ENCODE measurements around the gene NEK6.

NEK6 gene

DNA sequence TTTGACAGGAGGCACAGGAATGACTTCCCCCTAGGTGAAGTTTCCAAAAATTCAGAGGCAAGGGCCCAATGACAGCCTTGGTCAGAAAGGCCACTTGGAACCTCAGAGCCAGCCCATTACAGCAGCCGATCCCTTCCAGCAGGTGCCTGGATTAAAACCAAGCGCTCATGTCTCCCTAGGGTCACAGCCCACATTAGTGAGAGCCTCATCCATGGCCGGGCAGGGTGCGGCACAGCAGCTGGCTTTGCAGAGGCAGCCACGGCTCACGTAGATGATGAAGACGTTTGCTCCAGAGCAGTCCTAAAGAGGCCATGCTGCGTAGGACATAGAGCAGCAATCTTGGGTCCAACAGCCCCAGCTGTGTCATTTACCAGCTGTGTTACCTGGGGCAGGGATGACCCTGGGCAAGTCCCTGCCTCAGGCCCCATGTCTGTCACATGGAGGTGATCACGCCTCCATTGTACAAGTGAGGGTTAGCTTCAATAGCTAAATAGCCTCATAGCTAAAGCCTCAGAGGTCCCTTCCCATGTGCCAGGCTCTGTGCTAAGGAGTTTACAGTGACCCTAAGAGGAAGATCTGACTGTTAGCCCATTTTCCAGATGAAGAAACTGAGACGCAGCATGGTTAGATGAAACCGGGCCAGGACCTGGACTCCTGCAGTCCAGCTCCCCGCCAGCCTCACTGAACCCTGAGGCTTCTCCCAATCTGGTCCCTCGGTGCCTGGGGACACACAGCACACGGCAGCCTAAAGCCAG, 39.2 kb downstream of the NEK6 start:
- no peak for DNase-seq (ENCODE audit: low read depth)

DNA sequence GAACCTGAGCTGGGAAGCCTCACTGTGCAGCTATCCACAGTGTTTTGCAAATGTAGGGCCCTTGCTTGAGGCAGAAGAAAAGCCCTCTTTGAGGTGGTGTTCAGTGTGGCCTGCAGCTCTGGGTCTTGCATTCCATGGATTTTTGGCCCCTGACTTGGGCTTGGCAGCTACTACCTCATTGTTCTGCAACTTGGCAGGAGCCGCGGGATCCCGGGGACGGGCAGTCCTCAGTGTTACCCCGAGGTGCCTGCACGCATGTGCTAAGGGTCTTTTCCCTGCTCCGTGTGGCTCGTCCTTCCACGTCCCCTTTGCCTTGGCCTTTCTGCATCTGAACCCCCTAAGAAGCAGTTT, 39.8 kb downstream of the NEK6 start:
- peak; percentile 97 for DNase-seq (ENCODE audit: low read depth)

DNA sequence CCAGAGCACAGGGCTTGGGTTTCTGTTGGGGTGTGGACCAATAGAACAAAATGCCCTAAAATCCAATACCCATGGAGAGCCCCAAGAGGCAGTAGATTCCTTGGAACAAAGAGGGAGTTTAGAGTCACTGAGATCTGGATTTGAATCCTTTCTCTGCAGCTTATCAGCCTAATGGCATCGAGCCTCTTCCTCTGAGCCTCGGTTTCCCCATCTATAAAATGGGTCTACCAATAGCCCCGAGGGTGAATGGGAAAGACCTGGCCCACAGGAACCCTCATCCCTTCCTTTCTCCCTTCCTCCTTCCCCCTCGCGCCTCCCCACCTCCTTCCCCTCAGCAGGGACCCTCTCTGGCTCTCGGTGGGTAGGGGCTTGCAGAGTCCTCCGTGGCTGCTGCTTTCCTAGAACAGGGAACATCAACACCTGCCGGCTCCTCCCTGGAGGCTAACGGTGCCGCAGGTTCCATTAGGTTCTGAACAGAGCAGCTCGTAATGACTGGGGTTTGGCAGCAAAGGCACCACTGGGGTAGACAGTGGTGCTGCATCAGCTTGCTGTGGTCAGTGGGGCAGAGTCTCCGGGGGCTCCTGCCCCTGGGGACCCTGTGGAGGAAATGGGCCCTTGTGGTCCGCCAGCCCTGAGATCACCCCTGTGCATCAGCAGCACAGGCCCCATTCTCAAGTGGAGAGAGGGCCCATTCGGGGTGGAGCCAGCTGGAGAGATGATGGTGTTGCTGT, 40.3 kb downstream of the NEK6 start:
- no peak for DNase-seq (ENCODE audit: low read depth)

DNA sequence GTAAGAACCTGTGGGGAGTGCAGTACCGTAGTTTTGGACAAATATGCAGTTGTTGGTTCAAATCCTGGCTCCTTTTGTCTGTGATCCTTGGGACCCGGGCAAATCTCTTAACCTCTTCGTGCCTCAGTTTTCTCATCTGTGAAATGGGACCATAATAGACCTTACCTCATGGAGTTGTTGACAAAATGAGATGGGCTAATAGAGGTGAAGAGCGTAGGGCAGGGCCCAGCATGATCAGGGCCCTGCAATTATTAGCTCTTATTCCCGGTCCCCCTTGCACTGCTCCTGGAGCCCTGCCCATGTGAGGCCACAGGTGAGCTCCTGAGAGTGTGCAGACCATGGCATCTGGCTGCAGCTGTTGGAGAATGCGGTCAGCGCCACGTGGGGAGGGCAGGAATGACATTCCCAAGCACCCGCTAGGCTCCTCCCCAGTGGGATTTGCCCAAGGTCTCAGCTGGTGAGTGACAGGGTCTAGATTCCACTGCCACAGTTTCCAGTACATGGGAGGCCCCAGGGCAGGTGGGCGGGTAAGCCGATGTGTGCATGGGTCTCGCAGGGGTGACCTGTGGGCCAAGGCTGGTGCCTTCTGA, 41.0 kb downstream of the NEK6 start:
- no peak for DNase-seq (ENCODE audit: low read depth)

DNA sequence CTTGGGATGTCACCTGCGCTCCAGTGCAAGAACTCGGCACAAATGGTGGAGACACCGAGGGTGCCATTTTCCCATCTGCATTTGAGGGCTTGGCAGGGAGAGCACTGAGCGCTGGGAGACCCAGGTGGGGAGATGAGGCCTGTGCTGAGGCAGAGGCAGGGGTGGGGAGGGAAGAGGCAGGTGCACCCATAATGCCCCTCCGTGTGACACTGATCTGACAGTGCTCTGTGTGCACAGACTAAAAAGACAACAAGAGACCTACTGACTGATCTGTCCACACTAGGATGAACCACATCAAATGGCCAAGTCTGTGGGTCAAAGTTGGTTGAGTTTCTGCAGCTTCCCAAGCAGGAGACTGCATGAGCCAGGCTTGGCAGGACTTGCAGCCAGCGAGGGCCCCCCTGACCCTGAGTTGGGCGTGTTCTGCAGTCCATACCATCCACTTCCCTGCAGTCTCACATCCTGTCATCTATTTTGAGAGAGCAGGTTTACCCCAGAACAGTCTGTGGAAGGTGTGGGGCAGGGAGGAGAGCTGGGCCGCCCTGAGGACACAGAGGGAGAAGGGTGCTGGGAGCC, 41.9 kb downstream of the NEK6 start:
- DNase-seq (ENCODE audit: low read depth) = no peak

DNA sequence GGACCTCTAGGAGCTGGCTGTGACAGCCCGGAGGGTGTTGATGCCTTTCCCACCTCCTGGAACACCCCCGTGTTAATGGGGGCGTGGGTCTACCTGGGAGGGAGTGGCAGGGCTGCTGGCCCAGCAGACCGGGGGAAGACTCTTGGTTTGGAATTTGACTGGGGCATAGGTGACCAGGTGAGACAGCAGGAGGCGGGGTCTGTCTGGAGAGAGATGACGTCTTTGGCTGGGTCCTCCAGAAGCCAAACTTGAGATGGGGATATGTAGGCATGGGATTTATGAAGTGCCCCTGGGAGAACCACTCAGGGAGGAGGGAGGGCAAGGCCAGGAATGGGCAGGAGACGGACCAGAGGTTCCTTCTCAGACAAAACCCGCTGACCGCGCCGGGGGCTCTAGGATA, 42.6 kb downstream of the NEK6 start:
- no peak for DNase-seq (ENCODE audit: low read depth)

DNA sequence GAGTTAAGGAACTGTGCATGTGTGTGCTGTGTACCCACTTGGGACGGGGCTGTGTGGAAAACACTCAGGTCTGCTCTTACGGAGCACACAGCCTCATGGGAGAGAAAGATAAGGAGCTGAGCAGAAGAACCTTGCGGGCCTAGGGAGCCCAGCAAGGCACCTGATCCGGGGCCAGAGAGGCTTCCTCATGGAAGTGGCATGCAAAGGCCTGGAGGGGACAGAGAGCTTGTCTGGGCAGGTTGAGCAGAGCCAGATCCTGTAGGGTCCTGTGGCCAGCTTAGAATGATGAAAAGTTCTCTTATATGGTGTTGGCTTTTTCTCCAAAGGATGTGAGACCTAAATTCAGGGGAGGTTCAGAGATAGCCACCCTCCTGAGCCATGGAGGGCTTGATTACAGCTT, 45.2 kb downstream of the NEK6 start:
- no peak for DNase-seq (ENCODE audit: low read depth)

DNA sequence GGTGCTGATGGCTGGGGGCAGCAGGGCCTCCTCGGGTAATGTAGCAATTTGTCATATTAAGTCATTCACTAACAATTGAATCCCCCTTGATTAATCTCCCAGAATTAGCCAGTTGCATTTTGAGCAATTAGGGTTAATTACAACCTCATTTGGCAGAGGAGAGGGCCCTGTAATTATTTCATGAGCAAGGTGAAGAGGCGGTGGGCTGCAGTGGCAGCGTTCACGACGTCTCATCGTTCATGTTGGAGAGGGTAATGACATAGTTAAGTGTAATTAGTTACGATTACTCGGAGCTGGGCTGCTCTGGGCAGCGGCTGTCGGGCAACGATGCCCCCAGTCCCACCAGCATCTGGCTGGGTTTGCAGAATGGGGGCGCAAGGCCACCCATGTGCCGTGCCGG, 46.0 kb downstream of the NEK6 start:
- DNase-seq (ENCODE audit: low read depth) = no peak

DNA sequence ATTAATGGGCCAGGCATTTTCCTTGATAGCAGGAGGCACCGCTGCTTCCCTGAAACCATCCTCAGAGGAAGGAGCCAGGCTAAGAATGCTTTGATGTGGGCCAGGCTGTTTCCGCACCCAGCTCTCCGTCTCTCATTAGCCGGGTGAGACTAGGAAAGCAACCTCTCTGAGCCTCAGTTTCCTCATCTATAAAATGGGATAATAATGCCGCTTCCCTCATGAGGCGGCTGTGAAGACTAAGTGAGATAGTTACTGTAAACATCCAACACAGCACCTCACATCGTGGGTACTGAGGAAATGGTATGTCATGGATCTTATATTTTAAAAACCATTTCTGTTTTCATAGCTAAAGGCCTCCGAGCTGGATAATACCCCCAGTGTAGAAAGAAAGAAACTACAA, 46.5 kb downstream of the NEK6 start:
- no peak for DNase-seq (ENCODE audit: low read depth)

DNA sequence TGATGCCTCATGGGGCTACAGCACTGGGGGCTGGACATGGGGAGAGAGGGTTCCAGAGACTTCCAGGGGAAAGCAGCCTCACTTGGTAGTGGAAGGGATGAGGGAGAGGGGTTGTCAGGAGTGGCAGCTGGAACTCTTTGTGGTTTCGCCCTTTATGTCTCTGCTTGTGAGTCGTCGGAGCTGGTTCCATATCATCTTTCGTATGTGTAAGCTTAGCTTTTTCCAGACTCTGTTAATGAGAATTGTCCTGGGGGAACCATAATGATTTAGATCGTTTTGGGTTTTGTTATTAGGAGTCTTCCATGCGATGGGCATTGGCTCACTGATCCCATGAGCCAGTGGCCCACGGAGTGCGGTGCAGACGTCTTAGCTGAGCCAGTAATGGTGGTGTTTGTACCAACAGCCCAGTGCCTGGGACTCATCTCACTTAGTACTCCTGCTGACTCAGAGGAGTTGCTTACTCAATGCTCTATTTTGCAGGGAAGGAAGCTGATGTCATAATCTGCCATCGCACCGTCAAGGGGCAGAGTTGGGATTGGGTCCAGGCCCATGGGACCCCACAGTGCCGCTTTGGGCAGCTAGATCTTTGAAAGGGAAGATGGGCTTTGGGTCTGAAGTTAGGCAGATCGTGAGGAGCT, 48.5 kb downstream of the NEK6 start:
- peak; percentile 88 for DNase-seq (ENCODE audit: low read depth)

DNA sequence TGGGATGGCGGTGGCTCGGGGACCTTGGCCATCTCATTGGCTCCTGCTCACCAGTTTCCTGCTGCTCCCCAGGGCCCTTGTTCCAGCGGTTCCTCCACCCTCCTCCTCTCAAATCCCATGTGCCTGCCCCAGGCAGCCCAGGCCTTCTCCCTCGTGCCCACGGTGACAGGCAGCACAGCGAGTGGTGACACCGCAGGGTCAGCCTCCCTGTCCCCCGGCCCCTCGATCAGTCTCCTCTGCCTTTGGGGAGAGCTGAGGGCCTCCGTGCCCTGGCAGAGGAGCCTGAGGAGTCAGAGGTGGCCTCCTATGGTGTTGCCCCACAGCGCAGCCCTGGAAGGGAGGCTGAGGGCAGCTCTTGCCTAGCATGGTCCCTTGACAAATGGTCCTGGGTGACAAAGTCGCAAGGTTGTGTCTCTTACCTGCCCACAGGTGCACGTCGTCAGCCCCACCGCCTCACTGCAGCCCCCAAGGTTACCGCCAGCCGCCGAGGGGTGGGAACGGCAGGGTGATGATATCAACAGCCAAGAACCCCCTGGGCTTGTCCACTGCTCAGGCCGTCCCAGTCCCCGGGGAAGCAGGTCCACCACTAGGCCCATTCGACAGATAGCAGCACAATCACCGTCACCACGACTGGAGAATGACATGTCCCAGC, 49.8 kb downstream of the NEK6 start:
- DNase-seq (ENCODE audit: low read depth) = no peak

DNA sequence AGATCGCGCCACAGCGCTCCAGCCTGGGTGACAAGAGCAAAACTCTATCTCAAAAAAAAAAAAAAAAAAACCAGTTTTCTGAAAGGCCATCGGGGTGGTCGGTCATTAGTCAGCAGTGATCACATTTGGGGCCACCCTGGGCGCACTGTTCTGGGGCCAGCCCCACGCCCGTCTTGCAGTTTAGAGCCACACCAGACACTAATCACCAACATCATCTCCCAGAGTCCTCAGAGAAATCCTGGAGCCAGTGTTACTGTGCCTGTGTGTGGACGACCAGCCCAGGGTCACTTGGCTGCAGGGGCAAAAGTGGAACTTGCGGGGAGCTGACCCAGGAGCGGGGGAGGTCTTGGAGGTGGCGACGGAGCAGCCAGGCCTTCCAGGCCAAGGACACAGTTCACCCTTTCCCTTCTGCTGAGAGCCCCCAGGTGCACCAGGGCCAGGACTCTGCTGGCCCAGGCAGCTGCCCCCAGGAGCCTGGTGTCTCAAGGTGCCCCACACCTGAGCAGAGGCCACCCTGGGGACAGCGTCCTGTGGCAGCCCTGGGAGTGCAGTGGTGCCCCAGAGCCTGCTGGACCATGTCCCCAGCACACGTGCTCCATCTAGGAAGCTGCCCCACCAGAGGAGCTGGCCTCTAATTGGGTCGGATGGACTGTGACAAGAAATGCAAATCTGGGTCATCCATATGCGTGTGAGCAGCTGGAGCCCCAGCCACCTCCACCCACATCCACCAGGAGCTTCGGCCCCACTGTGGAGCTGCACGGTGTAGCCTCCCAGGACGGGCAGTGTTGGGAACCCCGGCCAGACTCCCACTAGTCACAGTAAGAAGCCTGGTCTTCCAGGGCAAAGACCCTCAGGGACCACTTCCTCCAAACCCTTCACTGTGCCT, 51.1 kb downstream of the NEK6 start:
- DNase-seq (ENCODE audit: low read depth) = no peak

DNA sequence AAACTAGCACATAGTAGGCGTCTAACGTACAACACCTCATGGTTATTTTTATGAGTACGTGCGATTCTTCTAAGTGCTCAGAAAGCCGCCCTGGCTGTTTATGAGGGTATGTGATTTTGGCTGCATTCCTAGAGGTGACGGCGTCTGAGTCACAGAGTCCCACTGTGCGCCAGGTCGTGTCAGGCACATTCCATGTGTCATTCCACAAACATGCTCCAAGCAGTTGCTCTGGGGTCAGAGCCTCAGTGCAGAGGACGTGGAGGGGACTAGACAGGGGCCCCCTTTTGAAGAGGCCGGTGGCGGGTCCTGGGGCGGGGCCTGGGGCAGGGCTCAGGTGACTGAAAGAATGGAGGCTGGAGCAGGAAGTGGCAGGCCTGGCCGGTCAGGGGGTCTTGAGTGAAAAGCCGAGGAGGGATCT, 51.9 kb downstream of the NEK6 start:
- DNase-seq (ENCODE audit: low read depth) = peak; percentile 98

DNA sequence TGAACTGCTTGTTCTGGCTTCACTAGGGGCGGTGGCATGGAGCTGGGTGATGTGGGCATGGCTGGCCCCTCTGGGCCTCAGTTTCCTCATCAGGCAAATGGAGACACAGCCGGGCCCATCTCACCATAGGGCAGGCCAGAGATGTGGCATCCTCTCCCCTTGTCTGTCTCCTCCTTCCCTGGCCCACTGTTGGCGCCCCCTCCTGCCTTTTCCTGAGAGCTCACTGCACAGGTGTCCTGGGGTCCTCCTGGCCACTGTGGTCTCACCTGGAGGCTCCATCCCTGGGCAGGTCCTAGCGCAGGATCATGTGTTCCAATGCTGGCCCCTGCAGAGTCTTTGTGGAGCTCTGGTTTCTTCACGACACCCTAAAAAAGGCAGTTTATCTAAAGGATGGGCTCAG, 53.5 kb downstream of the NEK6 start:
- no peak for DNase-seq (ENCODE audit: low read depth)

DNA sequence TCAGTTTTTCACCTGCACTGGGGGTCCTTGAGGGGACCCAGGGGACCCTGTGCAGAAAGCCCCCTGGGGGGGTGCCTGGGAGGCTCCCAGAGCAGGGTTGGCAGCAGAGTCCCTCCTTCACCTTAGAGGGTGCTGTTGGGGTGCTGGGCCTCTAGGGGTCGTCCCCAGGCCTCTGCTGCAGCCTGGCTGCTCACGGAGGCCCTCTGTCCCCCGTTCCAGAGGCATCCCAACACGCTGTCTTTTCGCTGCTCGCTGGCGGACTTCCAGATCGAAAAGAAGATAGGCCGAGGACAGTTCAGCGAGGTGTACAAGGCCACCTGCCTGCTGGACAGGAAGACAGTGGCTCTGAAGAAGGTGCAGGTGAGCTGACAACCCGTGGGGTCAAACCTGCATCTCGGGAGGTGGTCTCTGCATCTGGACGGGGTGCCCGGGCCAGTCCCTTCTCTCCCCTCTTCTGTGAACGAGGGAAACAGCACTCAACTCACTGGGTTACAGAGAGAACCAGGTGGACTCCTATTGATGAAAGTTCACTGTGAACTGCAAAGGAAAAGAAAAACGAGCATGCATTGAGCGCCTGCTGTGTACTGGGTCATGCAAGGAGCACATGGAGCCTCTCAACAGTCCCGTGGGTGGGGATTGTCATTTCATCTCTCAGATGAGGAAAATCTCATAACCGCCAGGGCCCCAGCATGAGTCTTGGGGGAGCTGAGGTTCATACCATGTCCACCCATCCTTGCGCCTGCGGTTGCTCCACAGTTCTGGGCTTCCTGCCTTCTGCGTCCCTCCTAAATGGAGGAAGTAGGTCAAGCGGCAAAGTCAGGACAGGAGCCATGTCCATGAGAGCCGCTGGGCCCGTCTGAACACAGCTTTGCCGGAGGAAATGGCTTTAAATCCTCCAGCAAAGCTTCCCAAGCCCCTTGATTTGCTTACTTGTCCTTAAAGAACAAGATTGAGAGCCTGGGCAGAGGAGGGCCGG, 54.8 kb downstream of the NEK6 start:
- no peak for DNase-seq (ENCODE audit: low read depth)

DNA sequence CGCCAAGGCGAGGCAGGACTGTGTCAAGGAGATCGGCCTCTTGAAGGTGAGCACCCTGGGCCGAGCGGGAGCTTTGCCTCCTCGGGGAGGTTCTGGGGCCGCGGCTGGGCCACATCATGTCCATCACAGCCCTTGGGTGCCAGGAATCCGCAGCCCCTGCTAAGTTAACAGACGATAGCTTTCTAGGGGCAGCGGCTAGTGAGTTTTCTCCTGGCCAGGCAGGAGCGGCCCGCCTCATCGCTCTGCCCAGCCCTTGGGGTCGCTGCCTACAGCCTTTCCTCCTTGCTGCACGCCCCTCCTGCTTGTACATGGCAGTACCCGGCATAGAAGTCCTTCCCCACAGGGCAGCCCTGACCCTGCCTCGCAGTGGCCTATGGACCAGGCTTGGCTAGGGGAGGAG, 56.2 kb downstream of the NEK6 start:
- no peak for DNase-seq (ENCODE audit: low read depth)

DNA sequence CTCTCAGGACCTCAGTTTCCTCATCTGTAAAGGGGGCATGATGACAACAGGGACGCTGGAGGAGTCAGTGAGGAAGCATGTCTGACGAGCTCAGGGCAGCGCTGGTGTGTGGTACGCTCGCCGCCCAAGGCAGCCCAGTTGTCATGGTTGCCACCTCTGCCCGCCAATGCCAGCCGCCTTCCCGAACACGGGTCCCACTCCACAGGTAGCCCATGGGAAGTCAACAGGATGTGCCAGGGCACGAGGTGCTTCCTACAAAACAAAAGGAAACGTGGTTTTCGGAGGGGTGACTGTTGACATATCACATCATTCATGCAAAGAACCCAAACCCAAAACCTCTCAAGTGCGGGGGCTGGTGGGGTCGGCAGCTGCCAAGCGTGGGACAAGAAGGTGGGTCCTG, 58.1 kb downstream of the NEK6 start:
- DNase-seq (ENCODE audit: low read depth) = no peak

DNA sequence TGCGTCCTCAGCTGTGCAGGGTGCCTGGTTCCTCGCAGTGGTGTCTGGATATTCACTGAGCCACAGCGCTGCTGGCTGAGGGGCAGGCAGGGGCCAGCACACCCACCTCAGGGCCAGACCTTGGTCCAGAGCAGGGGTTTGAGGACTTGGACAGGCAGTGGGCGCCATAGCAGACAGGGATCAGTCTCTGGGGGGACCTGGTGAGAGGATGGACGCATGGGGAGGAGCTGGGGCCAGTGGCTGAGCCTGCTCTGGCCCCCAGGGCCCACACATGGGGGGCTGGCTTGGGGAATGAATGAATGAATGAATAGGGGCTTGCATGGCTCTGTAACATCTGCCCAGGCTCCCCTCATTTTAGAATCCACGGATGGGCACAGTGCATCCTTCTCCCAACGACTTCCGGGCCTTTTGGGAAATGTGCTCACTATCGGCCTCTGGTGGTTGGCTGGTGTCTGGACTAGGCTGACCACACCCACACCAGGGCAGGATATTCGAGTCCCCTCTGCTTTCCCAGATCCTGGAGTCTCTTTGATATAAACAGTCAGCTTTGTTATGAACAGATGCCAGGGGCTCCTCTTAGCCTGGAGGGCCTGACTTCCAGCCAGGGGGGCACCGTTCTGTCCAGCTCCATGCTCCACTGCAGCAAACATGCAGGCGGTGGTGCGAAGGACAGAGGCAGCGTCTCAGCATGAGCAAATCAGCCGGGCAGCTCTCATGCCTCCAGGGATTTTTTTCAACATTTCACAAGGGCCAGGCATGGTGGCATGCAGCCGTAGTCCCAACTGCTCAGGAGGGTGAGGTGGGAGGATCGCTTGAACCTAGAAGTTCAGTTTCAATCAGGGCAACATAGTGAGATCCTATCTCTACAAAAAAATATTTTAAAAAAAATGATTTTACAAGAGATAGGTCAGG, 62.6 kb downstream of the NEK6 start:
- peak; percentile 76 for DNase-seq (ENCODE audit: low read depth)

DNA sequence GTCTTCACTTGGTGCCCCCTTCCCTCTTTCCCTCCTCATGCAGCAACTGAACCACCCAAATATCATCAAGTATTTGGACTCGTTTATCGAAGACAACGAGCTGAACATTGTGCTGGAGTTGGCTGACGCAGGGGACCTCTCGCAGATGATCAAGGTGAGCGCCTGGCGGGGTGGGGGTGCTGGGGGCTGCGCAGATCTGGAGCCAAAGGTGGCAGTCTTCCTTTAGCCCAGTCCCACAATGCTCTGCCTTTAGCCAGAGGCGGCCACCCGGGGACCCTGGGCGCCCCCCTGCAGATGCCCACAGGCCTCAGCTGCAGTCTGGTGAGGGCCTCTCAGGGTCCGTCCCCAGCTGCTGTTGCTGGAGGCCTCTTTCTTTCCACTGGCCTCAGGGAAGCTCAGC, 63.7 kb downstream of the NEK6 start:
- no peak for DNase-seq (ENCODE audit: low read depth)
